Smooth muscle cell (in vitro differentiated cells): Measurements from ENCODE around the gene FAM184B. TPM values are rescaled to one million over a fixed set of nuclear protein-coding genes. Genes with fewer than 3 reads are reported as not detected.

Experiments
- DNase-seq: peaks from one replicate; lab custom pipeline; 2025; ENCODE audit not compliant: unreplicated experiment; lab: John Stamatoyannopoulos, UW
- H2AFZ ChIP-seq: fragments of 200-600 bp; sonication (generic); 2 replicates; pipeline ENCODE4 v1.6.0; 2016; ENCODE audit warnings: antibody characterized with exemption, low read depth, mild to moderate bottlenecking
- H3F3A ChIP-seq: fragments of 200-600 bp; sonication (generic); 2 replicates; pipeline ENCODE4 v1.6.0; 2017; ENCODE audit warnings: antibody characterized with exemption, low read depth
- H3K27ac ChIP-seq: fragments of 200-600 bp; sonication (generic); 2 replicates; pipeline ENCODE4 v1.5.1; 2016; ENCODE audit warnings: low read depth, mild to moderate bottlenecking
- H3K27me3 ChIP-seq: fragments of 200-600 bp; sonication (generic); 2 replicates; pipeline ENCODE4 v1.6.1; 2016; ENCODE audit warnings: low read depth, mild to moderate bottlenecking
- H3K36me3 ChIP-seq: fragments of 200-600 bp; sonication (generic); 2 replicates; pipeline ENCODE4 v1.5.1; 2016; ENCODE audit warnings: low read depth
- H3K4me1 ChIP-seq: fragments of 200-600 bp; sonication (generic); 2 replicates; pipeline ENCODE4 v1.5.1; 2016; ENCODE audit warnings: low read depth
- H3K4me2 ChIP-seq: fragments of 200-600 bp; sonication (generic); 2 replicates; pipeline ENCODE4 v1.6.0; 2016; ENCODE audit warnings: mild to moderate bottlenecking
- H3K4me3 ChIP-seq: fragments of 200-600 bp; sonication (generic); 2 replicates; pipeline ENCODE4 v1.5.1; 2016; ENCODE audit warnings: mild to moderate bottlenecking
- H3K79me2 ChIP-seq: fragments of 200-600 bp; sonication (generic); 2 replicates; pipeline ENCODE4 v1.6.0; 2016; ENCODE audit warnings: low read depth, mild to moderate bottlenecking
- H3K9ac ChIP-seq: fragments of 200-600 bp; sonication (generic); 2 replicates; pipeline ENCODE4 v1.6.0; 2016; ENCODE audit warnings: low read depth
- H3K9me3 ChIP-seq: fragments of 200-600 bp; sonication (generic); replicated peaks from 2 replicates; pipeline ENCODE4 v1.5.1; 2016; ENCODE audit warnings: low read depth
- H4K20me1 ChIP-seq: fragments of 200-600 bp; sonication (generic); 2 replicates; pipeline ENCODE4 v1.6.0; 2016; ENCODE audit warnings: low read depth
- CTCF ChIP-seq: fragments of 200-600 bp; sonication (generic); IDR thresholded peaks from 2 replicates; pipeline ENCODE4 v1.5.1; 2017; ENCODE audit warnings: borderline replicate concordance, mild to moderate bottlenecking, antibody characterized with exemption; ENCODE audit not compliant: insufficient read depth, poor library complexity, severe bottlenecking
- WGBS: methylation state at CpG from one replicate; pipeline ENCODE4 v1.1.7; 2016; ENCODE audit warnings: low lambda C conversion rate; 5-methylcytosine and 5-hydroxymethylcytosine counted together
- polyA plus RNA-seq: library from polyadenylated mRNA; unstranded; fragments of >200 nt; fragmentation: Nextera tagmentation; extraction: Ambion mirVana; gene quantifications from 2 replicates; pipeline ENCODE4 v1.2.1, GENCODE V29; 2016
- total RNA-seq: library from RNA; depleted of rRNA; stranded (reverse); fragments of >200 nt; gene quantifications from 2 replicates; pipeline ENCODE4 v1.2.3, GENCODE V29; 2014

Gene FAM184B
- total and polyA plus RNA-seq, 2 experiments from 2014 or later = not detected

- Histone ChIP-seq H3K79me2 (peaks cover 61% of the 10 kb centered on the region), H4K20me1 (no peaks in the 10 kb centered on the region), H2AFZ (no peak overlapping the region), H3K9me3 (no peaks in the 10 kb centered on the region), H3K27ac (no peak overlapping the region), H3K4me1 (peaks cover 18% of the 10 kb centered on the region), H3K4me2 (no peak overlapping the region), H3F3A (no peaks in the 10 kb centered on the region), H3K27me3 (no peaks in the 10 kb centered on the region), H3K9ac (no peak overlapping the region), H3K36me3 (no peaks in the 10 kb centered on the region), H3K4me3 (no peak overlapping the region)
- no peak for DNase-seq
- TF ChIP-seq CTCF = no peak
- 97% methylated on average over 12 of the region's 12 CpGs for WGBS
These were observed 34.7 kb upstream of the FAM184B start for GRCh38 chr4:17816142-17816541.

GRCh38 chr4:17814140-17814539 is 32.7 kb upstream of the FAM184B start:
- H3K36me3 ChIP-seq = no peaks in the 10 kb centered on the region
- no peak overlapping the region for H3K9ac ChIP-seq
- peaks cover 8% of the 10 kb centered on the region for H4K20me1 ChIP-seq
- H3K9me3 ChIP-seq = no peaks in the 10 kb centered on the region
- H3K27ac ChIP-seq = no peak overlapping the region
- H3K79me2 ChIP-seq = peaks cover 67% of the 10 kb centered on the region
- H2AFZ ChIP-seq = peak overlapping the region; percentile 43
- H3K4me3 ChIP-seq = no peak overlapping the region
- TF ChIP-seq CTCF = no peak
- H3K4me1 ChIP-seq = peaks cover 23% of the 10 kb centered on the region
- WGBS = 67% methylated on average over 3 of the region's 3 CpGs
- no peaks in the 10 kb centered on the region for H3F3A ChIP-seq
- no peak overlapping the region for H3K4me2 ChIP-seq
- no peak for DNase-seq
- no peaks in the 10 kb centered on the region for H3K27me3 ChIP-seq

GRCh38 chr4:17812801-17813200 is 31.4 kb upstream of the FAM184B start:
- H3K9me3 ChIP-seq = no peaks in the 10 kb centered on the region
- peaks cover 35% of the 10 kb centered on the region for H3K4me1 ChIP-seq
- peaks cover 69% of the 10 kb centered on the region for H3K79me2 ChIP-seq
- peaks cover 20% of the 10 kb centered on the region for H4K20me1 ChIP-seq
- H3K27me3 ChIP-seq = no peaks in the 10 kb centered on the region
- H3K4me3 ChIP-seq = peak overlapping the region; percentile 83
- DNase-seq = no peak
- TF ChIP-seq CTCF = no peak
- H3K4me2 ChIP-seq = peak overlapping the region; percentile 90
- no peaks in the 10 kb centered on the region for H3F3A ChIP-seq
- WGBS = 75% methylated on average over 3 of the region's 3 CpGs
- no peaks in the 10 kb centered on the region for H3K36me3 ChIP-seq
- peak overlapping the region; percentile 92 for H2AFZ ChIP-seq
- H3K27ac ChIP-seq = no peak overlapping the region
- no peak overlapping the region for H3K9ac ChIP-seq

GRCh38 chr4:17812125-17812524 is 30.7 kb upstream of the FAM184B start:
- Histone ChIP-seq H3K4me1 (peaks cover 42% of the 10 kb centered on the region), H3F3A (no peaks in the 10 kb centered on the region), H3K9me3 (no peaks in the 10 kb centered on the region), H3K27me3 (no peaks in the 10 kb centered on the region), H3K4me2 (peak overlapping the region; percentile 90), H2AFZ (peak overlapping the region; percentile 92), H3K4me3 (peak overlapping the region; percentile 83), H3K27ac (no peak overlapping the region), H4K20me1 (peaks cover 27% of the 10 kb centered on the region), H3K36me3 (no peaks in the 10 kb centered on the region), H3K9ac (no peak overlapping the region), H3K79me2 (peaks cover 72% of the 10 kb centered on the region)
- TF ChIP-seq CTCF = no peak
- WGBS = 21% methylated on average over 3 of the region's 3 CpGs
- DNase-seq = no peak
